H4 (cell line): ENCODE results near the gene AGAP1. TPM values are rescaled to one million over a fixed set of nuclear protein-coding genes. Genes with fewer than 3 reads are reported as not detected.

ENCODE experiments used
- DNase-seq: peaks from one replicate; pipeline ENCODE4 v3.0.0-alpha.2; 2015; ENCODE audit warnings: low spot score
- total RNA-seq: library from RNA; depleted of rRNA; stranded (reverse); fragments of >200 nt; shearing (Covaris generic); gene quantifications from 2 replicates; pipeline ENCODE4 v1.2.3, GENCODE V29; 2014

AGAP1 gene
- total RNA-seq, 1 experiment from 2014 or later = 7.0 TPM

DNA sequence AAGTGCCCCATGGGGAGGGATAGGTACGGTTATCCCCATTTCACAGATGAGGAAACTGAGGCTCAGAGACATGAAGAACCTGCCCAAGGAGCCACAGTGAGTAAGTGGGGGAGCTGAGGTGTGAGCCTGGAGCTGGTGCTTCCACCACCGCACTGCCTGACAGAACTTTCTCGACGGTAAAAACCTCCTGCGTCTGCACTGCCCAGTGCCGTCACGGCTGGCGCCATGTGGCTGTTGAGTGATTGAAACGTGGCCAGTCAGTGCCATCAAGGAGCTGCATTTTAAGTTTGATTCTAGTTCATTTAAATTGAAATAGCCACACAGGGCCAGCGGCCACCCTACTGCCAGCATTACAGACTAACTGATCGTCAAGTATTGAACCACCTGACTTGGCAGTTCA, 217.1 kb downstream of the AGAP1 start:
- DNase-seq = no peak

DNA sequence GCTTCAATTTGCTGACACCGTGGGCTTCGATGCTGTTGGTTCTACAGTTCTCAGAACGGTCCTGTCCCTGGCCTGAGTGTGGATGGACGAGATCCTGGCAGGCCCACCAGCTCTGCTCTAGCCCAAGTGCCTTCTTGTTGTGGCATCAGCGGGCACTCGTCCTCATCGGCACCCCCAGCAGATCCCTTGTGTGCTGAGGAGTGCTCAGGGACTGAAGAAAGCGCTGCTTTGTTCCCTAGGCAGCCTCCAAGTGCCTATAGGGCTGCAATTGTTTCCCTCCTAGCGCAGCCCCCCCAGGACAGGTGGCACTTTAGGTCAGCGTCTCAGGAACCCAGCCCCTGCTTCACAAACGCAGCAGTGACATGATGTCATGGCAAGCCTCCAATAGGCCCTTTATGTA, 217.7 kb downstream of the AGAP1 start:
- DNase-seq = no peak

DNA sequence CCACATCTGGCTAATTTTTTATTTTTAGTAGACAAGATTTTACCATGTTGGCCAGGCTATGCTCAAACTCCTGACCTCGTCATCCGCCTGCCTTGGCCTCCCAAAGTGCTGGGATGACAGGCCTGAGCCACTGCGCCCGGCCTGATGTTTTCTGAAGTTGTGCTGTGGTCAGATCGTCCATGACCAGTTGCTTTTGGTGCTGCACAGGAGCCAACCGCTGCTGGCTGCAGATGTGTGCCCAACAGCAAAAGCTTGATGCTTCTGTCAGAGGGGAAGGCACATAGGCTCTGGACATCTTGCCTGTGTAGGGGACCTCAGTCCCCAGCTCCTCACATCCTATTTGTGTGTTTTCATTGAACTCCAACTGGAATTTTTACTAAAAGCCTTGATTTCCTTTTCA, 218.3 kb downstream of the AGAP1 start:
- DNase-seq = no peak

DNA sequence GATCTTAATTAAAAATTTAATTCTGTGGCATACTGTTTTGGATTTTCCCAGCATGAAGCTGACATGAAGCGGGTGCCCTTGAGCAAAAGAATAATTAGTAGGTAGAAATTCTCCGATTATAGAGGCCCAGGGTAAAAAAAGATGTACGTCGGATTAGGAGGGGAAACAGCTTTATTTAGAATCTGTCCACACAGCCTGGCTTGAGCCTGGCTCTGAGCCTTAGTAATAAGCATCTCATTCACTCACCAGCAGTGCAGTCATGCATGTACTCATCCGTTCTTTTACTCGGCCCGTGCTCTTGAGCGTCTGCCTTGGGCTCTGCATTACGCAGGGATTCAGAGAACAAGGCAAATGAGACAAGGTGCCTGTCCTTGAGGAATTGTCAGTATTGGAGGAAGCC, 219.3 kb downstream of the AGAP1 start:
- no peak for DNase-seq

DNA sequence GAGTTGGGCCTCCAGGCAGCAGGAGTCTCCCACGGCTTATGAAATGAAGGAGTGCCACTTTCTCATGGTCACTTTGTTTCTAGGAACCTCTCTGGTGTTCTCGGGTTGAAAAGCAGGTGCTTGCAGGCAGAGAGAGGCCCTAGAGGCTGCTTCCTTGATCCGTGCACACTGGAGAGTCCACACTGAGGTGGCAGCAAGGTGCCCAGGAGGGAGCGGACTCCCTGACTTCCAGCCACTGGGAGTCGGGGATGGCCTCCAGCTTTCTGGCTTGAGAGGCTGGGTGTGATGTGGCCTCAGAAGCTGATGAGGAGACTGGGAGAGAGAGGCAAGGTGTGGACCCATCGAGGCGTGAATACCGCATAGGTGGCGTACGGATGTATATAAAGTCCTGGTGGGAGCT, 221.8 kb downstream of the AGAP1 start:
- DNase-seq = no peak

DNA sequence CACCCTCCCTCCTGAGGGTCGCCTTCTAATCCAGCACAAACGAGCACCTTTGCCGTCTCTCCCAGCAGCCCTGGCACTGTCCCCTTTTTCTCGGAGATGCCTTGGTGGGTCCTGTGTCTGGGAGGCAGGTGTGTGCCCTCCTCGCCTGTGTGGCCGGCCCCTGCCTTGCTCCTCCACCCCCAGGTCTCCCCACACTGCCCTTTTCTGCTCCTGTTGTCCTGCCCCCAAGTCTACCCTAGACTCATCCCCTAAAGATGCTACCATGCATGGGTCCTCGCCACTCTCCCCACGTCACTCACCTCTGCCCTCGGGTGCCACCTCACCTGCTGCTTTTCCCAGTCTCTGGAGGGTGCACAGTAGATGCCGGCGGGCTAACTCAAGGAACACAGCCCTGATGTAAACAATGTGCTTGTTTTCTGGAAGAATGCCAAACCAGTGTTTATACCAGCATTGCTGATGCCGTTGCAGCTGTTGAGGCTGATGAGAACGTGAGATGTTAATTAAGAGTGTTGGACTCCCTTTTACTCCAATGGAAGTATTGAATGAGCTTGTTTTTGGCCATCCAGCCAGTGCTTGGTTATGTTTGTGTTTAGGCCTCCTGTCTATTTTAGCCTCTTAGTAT, 223.1 kb downstream of the AGAP1 start:
- peak; percentile 57 for DNase-seq

DNA sequence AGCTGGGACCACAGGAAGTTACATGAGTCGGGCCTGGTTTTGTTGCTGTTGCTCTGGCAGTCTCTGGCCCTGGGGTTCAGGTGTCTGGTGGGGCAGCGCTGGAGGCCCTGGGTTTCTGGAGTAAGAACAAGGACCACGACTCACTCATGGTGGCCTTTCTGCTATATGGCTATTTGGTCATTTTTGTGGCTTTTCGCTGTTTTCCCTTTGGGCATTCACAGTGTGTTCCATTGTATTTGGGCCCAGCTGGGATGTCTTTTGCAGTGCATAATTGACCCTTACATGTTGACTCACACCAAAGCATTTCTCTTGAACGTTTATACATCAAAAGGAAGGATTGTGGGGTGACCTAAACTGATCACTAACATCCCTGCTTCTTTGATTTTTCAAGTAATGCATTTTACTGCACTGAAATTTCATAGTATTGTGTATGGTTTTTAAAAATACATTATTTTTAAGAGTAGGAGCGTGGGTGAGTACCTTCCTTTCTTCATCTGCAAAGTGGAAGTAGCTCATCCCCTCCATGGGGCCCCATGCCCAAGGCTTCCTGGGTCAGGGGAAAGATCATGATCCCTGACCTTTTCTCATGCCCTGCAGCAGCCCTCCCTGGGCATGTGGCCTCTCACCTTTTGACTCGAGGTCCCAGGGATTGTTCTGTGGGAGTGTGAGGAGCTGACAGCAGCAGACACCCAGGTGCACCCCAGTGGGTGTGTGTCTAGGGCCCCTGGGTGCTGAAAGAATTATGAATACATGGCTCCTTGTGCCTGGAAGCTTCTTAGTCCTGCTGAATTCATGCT, 225.5 kb downstream of the AGAP1 start:
- no peak for DNase-seq

DNA sequence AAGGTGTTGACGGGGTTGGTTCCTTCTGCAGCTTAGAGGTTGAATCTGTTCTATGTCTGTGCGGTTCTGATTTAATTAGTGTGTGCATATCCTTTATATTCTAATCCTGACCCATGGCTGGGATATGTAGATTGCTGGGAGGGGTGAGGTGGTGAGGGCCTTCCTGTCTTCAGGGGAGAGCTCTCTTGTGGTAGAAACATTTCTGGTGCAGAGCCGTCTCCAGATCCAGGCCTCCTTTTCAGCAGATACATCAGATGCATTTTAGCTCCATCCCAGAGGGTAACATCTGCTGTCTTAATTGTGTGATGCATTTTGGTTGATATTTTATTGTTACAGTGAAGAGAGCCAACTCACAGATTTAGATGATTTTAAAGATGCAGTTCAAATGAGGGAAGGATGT, 227.8 kb downstream of the AGAP1 start:
- no peak for DNase-seq

DNA sequence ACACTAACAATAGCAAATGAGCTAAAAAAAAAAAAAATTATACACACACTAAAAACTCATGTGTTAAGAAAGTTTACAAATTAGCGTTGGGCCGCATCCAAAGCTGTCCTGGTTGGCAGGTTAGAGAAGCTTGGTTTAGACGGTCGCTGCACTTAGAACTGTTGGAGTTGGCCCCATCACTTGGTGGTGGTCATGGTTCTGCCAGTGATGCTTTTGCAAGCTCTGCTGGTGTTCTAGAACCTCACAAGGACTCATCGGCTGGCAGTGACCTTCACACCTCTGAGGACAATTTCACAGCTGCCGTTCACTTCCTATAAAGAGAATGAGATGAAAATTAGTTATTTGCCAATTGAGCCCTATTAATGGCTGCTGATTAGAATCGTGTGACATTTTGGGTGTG, 229.0 kb downstream of the AGAP1 start:
- no peak for DNase-seq

DNA sequence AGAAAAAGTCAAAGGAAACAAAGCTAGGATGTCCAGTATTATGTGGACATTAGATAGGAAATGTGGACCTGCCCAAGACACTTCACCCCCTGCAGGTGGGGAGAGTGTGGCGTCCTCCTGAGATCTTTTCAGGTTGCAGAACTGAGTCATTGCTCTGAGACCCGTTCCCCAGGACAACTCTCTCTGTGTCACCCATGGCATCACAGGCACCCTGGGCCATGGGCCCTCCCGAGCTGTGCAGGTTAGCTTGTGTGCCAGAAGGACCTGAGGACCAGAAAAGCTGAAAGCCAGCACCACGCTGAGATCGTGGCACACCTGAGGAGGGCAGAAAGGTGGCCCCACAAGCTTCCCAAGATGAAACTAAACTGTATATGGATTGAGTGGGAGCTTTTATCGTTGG, 229.5 kb downstream of the AGAP1 start:
- DNase-seq = no peak

DNA sequence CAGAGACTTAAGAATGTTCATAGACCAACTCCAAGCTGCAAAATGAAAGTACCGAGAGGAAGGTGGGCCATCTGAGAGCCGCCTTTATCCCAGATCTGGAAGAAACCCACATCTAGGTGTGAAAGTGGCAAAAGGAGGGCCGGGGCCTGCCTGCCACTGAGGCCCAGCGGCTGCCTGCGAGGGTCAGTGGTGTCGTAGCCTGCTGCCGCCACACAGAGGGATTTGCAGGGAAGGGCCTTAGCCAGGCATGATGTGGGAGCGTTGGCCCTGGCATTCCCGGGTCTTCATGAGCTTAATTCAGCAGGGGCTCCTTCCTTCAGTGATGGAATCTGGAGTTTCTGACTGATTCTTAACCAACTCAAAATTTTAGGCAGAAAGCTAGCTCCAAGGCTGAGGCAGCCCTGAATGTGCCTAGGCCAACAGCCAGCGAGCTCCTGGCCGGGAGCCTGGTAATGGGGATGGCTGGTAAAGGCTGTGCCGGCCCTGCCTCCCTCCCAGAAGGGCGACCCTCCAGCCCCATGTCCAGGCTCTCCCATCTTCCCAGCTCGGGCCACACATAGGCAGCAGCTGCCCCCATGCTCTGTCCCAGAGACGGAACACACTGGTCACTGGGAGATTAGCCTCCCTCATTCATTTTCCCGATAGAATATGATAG, 230.1 kb downstream of the AGAP1 start:
- no peak for DNase-seq

DNA sequence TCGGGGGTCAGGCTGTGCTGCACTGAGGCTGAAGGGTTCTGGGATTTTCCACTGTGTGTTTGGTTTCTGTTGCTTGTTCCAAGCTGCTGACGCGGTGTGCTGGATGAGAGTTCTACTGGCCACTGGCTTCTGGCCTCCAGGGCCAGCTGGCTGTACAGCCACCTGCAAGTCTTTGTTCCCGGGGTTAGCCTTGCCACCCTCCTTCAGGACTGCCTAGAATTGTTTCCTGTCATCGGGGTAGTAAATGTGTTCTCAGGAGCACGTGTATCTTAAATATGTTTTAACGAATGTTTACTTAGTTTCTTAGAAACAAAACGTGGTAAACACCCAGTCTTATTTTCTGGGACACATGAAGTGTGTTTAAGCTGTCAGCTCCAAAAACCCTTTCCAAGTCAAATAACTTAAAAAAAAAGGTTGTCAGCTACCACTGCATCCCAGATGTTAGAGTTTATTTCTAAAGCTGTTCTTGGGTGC, 231.2 kb downstream of the AGAP1 start:
- no peak for DNase-seq

DNA sequence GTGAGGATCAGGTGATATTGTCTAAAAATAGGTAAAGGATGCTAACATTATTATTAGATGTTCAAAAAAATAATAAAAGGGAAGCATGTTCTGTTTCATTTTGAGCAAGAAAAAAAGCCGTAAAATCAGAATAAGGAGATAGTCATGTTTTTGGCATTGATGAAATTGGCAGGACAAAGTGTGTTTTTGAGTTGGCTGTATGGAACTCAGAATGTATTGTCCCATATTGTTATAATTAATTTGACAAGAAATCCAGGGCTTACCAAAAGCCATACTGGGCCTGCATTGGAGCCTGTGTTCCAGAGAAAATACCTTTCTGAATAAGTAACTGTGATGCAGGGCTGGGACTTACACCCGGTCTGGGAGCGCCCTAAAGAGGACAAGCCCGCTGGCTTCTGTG, 232.0 kb downstream of the AGAP1 start:
- no peak for DNase-seq

DNA sequence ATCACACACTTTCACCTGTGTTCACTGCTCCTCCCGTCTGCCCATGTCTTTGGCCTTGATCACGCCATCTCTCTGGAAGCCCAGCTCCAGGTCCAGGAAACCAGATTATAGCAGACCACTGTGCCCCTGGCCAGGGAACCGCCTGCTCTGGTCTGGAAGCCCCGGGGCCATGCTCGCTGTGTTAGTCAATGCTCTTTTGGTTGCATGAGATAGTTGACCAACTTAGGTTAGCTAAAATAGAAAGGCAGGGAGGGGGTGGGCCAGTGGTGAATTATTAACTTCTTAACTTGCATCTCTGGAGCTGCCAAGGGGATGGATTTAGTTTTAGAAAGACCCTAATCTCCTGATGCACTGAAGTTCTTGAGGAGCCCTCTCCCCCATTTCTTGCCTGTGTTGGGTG, 232.7 kb downstream of the AGAP1 start:
- no peak for DNase-seq

DNA sequence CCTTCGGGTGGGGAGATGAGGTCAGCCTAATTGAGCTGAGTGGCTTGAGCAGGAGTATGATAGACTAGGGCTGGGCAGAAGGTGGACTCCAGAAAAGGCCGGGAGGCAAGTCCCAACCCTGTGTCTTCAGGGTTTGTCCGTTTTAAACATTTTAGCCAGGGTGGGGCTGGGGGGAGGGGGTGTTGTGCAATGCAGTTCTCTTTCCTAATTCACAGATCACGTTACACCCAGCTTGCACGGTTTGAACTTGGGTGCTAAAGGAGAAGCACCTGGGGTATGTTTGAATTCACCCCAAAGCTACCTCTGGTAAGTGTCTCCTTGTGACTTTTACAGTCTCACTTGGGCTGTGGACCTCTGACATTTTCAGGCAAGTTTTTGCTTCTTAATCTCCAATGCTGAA, 233.3 kb downstream of the AGAP1 start:
- no peak for DNase-seq

DNA sequence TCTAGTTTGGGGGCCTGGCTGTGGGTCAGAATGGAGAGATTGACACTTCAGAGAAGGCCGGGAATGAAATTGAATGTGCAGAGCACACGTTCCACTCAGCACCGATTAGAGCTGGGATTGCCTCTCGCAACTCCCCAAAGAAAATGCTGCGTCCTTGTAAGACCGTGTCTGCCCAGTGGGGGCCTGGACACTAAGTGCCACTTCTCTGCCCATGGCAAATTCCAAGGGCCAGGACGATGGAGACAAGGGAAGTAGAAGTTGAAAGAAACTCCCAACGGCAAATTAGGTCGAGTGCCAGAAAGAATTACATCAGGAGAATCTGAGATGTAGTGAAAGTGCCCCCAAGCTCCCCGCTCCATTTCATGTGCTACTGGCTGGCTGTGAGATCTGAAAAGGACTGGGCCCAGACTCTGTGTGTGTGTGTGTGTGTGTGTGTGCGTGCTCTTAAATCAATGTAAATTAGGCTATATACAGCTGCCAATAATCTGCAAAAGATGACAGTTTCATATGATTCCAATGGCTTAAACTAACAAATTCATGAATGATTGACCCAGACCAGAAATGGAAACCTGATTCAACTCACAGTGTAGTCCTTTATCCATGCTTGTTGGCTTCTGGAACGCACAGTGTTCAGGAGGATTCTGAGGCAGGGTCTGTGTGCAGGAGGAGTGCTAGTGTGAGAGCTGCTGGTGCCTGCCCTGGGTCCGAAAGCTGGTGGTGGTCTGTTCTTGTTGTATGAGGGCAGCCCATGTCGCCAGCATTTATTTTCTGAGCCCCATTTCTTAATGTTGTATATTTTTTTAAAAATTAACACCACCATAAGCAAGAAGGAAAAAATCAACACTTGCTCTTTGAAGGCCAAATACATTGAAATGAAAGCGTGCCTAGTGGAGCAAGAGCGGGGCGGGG, 234.3 kb downstream of the AGAP1 start:
- no peak for DNase-seq

DNA sequence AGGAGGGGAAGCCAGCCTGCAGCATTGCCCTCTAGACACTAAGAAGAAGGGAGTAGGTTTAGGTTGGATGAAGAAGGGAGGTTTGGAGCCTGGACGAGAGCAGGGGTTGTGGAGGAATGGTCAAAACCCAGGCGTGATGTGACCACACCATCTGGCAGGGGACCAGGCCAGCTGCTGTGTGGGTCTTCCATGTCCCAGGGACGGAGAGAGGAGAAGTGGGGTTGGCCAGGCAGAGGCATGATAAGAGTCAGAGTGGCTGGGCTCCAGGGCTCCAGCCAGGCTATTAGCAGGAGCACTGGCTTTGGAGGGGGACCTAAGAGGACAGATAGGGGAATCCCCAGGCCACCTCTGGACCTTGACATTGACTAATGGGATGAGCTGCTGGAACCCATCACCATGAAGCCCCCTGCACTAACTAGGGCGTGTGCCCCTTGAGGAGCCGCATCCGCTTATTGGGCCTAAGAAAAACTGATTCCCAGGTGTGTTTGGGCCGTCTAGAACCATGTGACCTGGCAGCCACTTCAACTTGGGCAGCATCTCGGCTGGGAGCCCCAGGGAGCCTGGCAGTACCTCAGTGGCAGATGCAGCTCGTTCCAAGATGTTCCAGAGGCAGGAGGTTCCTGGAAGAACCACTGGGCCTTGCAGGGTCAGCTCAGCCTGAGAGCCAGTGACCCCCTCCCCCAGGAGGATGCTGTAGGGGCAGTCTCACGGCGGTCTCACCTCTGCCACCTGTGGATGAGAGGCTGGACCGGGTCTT, 235.1 kb downstream of the AGAP1 start:
- DNase-seq = no peak

DNA sequence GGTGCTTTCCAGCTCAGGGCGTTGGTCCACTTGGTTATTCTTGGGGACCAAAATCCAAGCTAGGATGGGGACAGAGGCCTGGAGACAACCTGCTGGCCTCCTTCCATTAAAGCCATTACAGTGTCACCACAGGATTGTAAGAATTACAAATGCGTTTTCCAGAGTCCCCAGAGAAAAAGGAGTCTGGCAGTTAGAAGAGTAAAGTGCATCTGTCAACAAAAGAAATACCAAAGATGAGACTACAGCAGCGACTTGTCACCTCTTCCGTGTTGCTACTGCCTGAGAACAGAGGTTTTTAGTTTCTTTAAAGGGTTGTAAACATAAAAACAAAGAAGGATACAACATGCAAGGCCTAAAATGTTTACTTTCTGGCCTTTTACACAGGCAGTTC, 235.7 kb downstream of the AGAP1 start:
- DNase-seq = no peak

DNA sequence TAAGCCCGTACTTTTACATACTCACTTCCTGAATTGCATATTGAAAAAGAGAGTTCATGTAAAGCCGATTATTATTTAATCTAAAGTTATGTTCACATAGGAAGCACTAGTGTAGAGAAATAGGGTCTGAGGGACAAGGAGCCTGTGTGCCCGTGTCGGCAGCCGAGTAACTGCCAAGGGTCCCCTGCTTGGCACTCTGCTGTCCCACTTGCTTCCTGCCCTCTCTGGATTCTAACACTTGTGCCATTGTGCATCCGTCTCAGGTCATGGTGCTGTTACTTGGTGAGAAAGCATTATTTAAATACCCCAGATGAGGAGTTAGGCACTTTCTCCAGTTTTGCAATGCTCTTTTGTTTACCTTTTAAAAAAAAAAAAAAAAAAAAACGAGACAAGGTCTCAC, 236.3 kb downstream of the AGAP1 start:
- DNase-seq = no peak

DNA sequence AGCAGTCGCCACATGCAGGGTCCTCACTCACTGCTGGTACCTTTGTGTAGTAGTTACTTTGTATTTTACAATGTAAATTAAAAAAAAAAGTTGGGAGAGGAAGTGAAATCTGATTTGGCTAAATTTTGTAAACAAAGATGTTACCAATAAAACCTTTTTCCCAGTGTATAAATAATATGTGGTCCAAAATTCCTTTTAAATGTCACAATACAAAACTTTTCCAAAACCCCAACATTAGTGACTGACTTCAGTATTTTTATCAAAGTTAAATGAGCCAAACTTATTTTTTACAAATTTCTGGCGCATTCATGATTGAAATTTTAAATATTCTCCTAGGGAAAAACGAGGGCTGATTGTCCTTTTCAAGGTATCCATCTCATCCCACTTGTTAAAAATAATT, 239.9 kb downstream of the AGAP1 start:
- no peak for DNase-seq

DNA sequence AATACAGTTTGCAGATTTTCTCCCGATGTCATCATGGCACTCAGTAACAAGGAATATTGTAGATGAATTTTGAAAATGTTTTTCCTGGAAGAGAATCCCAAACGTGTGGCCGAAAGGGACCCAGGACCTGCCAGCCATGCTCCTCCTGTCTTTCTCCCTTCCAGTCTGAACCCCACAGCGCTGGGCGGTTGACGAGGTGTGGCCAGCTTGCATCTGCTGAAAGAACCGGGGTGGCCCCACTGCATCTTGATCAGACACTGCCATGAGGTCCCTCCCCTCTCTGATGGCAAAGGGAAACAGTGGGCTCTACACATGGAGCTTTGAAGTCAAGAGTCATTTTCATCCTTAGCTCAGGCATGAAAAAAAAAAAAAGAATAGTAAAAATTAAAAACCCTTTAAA, 240.3 kb downstream of the AGAP1 start:
- DNase-seq = no peak
